Measurements from ENCODE around the gene HOXC10. TPM values are rescaled to one million over a fixed set of nuclear protein-coding genes. Genes with fewer than 3 reads are reported as not detected.
A peak's percentile ranks its signal among the peaks of the same experiment; 100 is the strongest.

Gene HOXC10
- total RNA-seq, 1 donor from 2014 or later, result not detected

GRCh38 chr12:53958128-53958527 lies 26.8 kb upstream of the HOXC10 start:
- intact Hi-C loops (cut with micrococcal nuclease), result no loop called here
- Mint-ChIP-seq H3K36me3 (ENCODE audit: low read depth) (no peaks in the 10 kb centered on the region), H3K4me1 (peaks cover 9% of the 10 kb centered on the region), H3K27me3 (peaks cover 71% of the 10 kb centered on the region), H3K9me3 (peaks cover 6% of the 10 kb centered on the region), H3K4me3 (no peak overlapping the region), H3K27ac (no peak overlapping the region)
- TF ChIP-seq CTCF (IDR thresholded peaks at IDR 0.05), result no peak
- ChIA-PET POLR2A (no interaction called here), CTCF (no interaction called here)
- ATAC-seq (ENCODE audit: low read depth) (no peak), DNase-seq (no peak)

GRCh38 chr12:53959314-53959713 lies 25.6 kb upstream of the HOXC10 start:
- Mint-ChIP-seq H3K27ac (no peak overlapping the region), H3K27me3 (peaks cover 71% of the 10 kb centered on the region), H3K36me3 (ENCODE audit: low read depth) (no peaks in the 10 kb centered on the region), H3K4me3 (no peak overlapping the region), H3K9me3 (peaks cover 6% of the 10 kb centered on the region), H3K4me1 (peaks cover 15% of the 10 kb centered on the region)
- ATAC-seq (ENCODE audit: low read depth) (no peak), DNase-seq (no peak)
- intact Hi-C loops (cut with micrococcal nuclease), result no loop called here
- ChIA-PET CTCF (interaction anchor here (1.1 to 1.2 kb wide), 2 partner anchors 73 to 74 kb away, joined by 3 to 4 read pairs; partner anchors contain the start of gene HOXC5), POLR2A (no interaction called here)
- TF ChIP-seq CTCF (IDR thresholded peaks at IDR 0.05), result no peak

GRCh38 chr12:53960187-53961024 lies 24.5 kb upstream of the HOXC10 start:
- Mint-ChIP-seq H3K9me3 (peaks cover 7% of the 10 kb centered on the region), H3K27me3 (peaks cover 78% of the 10 kb centered on the region), H3K27ac (peak overlapping the region; percentile 16), H3K36me3 (ENCODE audit: low read depth) (no peaks in the 10 kb centered on the region), H3K4me1 (peaks cover 20% of the 10 kb centered on the region), H3K4me3 (peak overlapping the region; percentile 6)
- TF ChIP-seq CTCF (IDR thresholded peaks at IDR 0.05), result no peak
- CTCF ChIA-PET, result no interaction called here
- ATAC-seq (ENCODE audit: low read depth), result no peak
- POLR2A ChIA-PET, result no interaction called here
- no peak for DNase-seq
- intact Hi-C loops (cut with micrococcal nuclease), result loop anchor here (2.0 to 10.0 kb wide), 3 partner anchors 14 to 266 kb away; partner anchors contain the start of genes HOTAIR and HOXC5

GRCh38 chr12:53961025-53961761 lies 23.8 kb upstream of the HOXC10 start:
- Mint-ChIP-seq H3K4me1 (peaks cover 26% of the 10 kb centered on the region), H3K36me3 (ENCODE audit: low read depth) (no peaks in the 10 kb centered on the region)
- CTCF ChIA-PET, result no interaction called here

More at GRCh38 chr12:53961025-53961761, 23.8 kb upstream of the HOXC10 start:
- no peak overlapping the region for H3K27ac Mint-ChIP-seq
- POLR2A ChIA-PET, result no interaction called here
- ATAC-seq (ENCODE audit: low read depth) (no peak), DNase-seq (no peak)
- H3K4me3 Mint-ChIP-seq, result no peak overlapping the region
- TF ChIP-seq CTCF (IDR thresholded peaks at IDR 0.05), result no peak
- peaks cover 9% of the 10 kb centered on the region for H3K9me3 Mint-ChIP-seq
- H3K27me3 Mint-ChIP-seq, result peaks cover 80% of the 10 kb centered on the region
- intact Hi-C loops (cut with micrococcal nuclease), result loop anchor here (2.0 to 10.0 kb wide), 3 partner anchors 14 to 266 kb away; partner anchors contain the start of genes HOTAIR and HOXC5
